Measurements from ENCODE around the gene DLK1. TPM values are rescaled to one million over a fixed set of nuclear protein-coding genes. Genes with fewer than 3 reads are reported as not detected.

DLK1 gene
- total RNA-seq, 2 experiments from 2014 or later: not detected

GRCh38 chr14:100727873-100728240 is 1.2 kb downstream of the DLK1 start:
- Mint-ChIP-seq H3K4me1 (no peaks in the 10 kb centered on the region), H3K36me3 (no peaks in the 10 kb centered on the region), H3K9me3 (ENCODE audit: low read depth) (no peaks in the 10 kb centered on the region), H3K27me3 (peaks cover 37% of the 10 kb centered on the region), H3K4me3 (no peak overlapping the region), H3K27ac (no peak overlapping the region)
- no peak for ATAC-seq
- CTCF ChIA-PET: no interaction called here
- no peak for DNase-seq

- ATAC-seq (no peak), DNase-seq (no peak)
- H3K4me3 Mint-ChIP-seq: no peak overlapping the region
- CTCF ChIA-PET: no interaction called here
- H3K9me3 Mint-ChIP-seq (ENCODE audit: low read depth): no peaks in the 10 kb centered on the region
- H3K27ac Mint-ChIP-seq: no peak overlapping the region
- peaks cover 37% of the 10 kb centered on the region for H3K27me3 Mint-ChIP-seq
- no peaks in the 10 kb centered on the region for H3K36me3 Mint-ChIP-seq
- H3K4me1 Mint-ChIP-seq: no peaks in the 10 kb centered on the region
These were observed 2.3 kb downstream of the DLK1 start for GRCh38 chr14:100728962-100729361.

GRCh38 chr14:100729982-100730381 is 3.3 kb downstream of the DLK1 start:
- Mint-ChIP-seq H3K9me3 (ENCODE audit: low read depth) (no peaks in the 10 kb centered on the region), H3K27me3 (peaks cover 37% of the 10 kb centered on the region), H3K4me1 (no peaks in the 10 kb centered on the region), H3K27ac (no peak overlapping the region), H3K4me3 (no peak overlapping the region), H3K36me3 (no peaks in the 10 kb centered on the region)
- DNase-seq (no peak), ATAC-seq (no peak)
- CTCF ChIA-PET: no interaction called here

- H3K4me3 Mint-ChIP-seq: no peak overlapping the region
- H3K27me3 Mint-ChIP-seq: peaks cover 37% of the 10 kb centered on the region
- ATAC-seq: no peak
- CTCF ChIA-PET: interaction anchor here (1.0 kb wide), 1 partner anchor 117 kb away, joined by 3 read pairs; no protein-coding TSS in a partner anchor
- H3K9me3 Mint-ChIP-seq (ENCODE audit: low read depth): no peaks in the 10 kb centered on the region
- H3K36me3 Mint-ChIP-seq: no peaks in the 10 kb centered on the region
- no peaks in the 10 kb centered on the region for H3K4me1 Mint-ChIP-seq
- DNase-seq: no peak
- H3K27ac Mint-ChIP-seq: no peak overlapping the region
These were observed 3.9 kb downstream of the DLK1 start for GRCh38 chr14:100730581-100730980.

GRCh38 chr14:100731011-100731670 is 4.4 kb downstream of the DLK1 start:
- no peaks in the 10 kb centered on the region for H3K4me1 Mint-ChIP-seq
- ATAC-seq (no peak), DNase-seq (no peak)
- no peaks in the 10 kb centered on the region for H3K36me3 Mint-ChIP-seq
- no peak overlapping the region for H3K4me3 Mint-ChIP-seq
- H3K9me3 Mint-ChIP-seq (ENCODE audit: low read depth): no peaks in the 10 kb centered on the region
- H3K27ac Mint-ChIP-seq: no peak overlapping the region
- CTCF ChIA-PET: interaction anchor here (1.0 kb wide), 1 partner anchor 118 kb away, joined by 3 read pairs; no protein-coding TSS in a partner anchor
- peaks cover 31% of the 10 kb centered on the region for H3K27me3 Mint-ChIP-seq

GRCh38 chr14:100731846-100732765 is 5.4 kb downstream of the DLK1 start:
- DNase-seq (no peak), ATAC-seq (no peak)
- no peaks in the 10 kb centered on the region for H3K9me3 Mint-ChIP-seq (ENCODE audit: low read depth)
- no peaks in the 10 kb centered on the region for H3K36me3 Mint-ChIP-seq
- H3K4me1 Mint-ChIP-seq: no peaks in the 10 kb centered on the region
- H3K4me3 Mint-ChIP-seq: no peak overlapping the region
- H3K27ac Mint-ChIP-seq: no peak overlapping the region
- CTCF ChIA-PET: no interaction called here
- H3K27me3 Mint-ChIP-seq: peaks cover 26% of the 10 kb centered on the region

GRCh38 chr14:100732766-100733100 is 6.0 kb downstream of the DLK1 start:
- Mint-ChIP-seq H3K36me3 (no peaks in the 10 kb centered on the region), H3K27ac (no peak overlapping the region), H3K9me3 (ENCODE audit: low read depth) (no peaks in the 10 kb centered on the region), H3K4me1 (no peaks in the 10 kb centered on the region), H3K4me3 (no peak overlapping the region), H3K27me3 (peaks cover 19% of the 10 kb centered on the region)
- ATAC-seq (no peak), DNase-seq (no peak)
- CTCF ChIA-PET: no interaction called here

GRCh38 chr14:100733152-100733850 is 6.6 kb downstream of the DLK1 start:
- no peak overlapping the region for H3K4me3 Mint-ChIP-seq
- CTCF ChIA-PET: no interaction called here
- DNase-seq: no peak

GRCh38 chr14:100734031-100734990 is 7.6 kb downstream of the DLK1 start:
- Mint-ChIP-seq H3K27me3 (peaks cover 6% of the 10 kb centered on the region), H3K4me3 (no peak overlapping the region), H3K9me3 (ENCODE audit: low read depth) (no peaks in the 10 kb centered on the region), H3K27ac (no peak overlapping the region), H3K36me3 (no peaks in the 10 kb centered on the region), H3K4me1 (no peaks in the 10 kb centered on the region)
- no peak for ATAC-seq
- no peak for DNase-seq
- CTCF ChIA-PET: no interaction called here

More at GRCh38 chr14:100733152-100733850, 6.6 kb downstream of the DLK1 start:
- no peaks in the 10 kb centered on the region for H3K36me3 Mint-ChIP-seq
- H3K27me3 Mint-ChIP-seq: peaks cover 14% of the 10 kb centered on the region
- ATAC-seq: no peak
- H3K4me1 Mint-ChIP-seq: no peaks in the 10 kb centered on the region
- H3K9me3 Mint-ChIP-seq (ENCODE audit: low read depth): no peaks in the 10 kb centered on the region
- no peak overlapping the region for H3K27ac Mint-ChIP-seq

GRCh38 chr14:100735271-100735670 is 8.6 kb downstream of the DLK1 start:
- DNase-seq (no peak), ATAC-seq (no peak)
- no peaks in the 10 kb centered on the region for H3K9me3 Mint-ChIP-seq (ENCODE audit: low read depth)
- no peaks in the 10 kb centered on the region for H3K4me1 Mint-ChIP-seq
- CTCF ChIA-PET: no interaction called here
- H3K27me3 Mint-ChIP-seq: no peaks in the 10 kb centered on the region
- no peak overlapping the region for H3K4me3 Mint-ChIP-seq
- H3K36me3 Mint-ChIP-seq: no peaks in the 10 kb centered on the region
- no peak overlapping the region for H3K27ac Mint-ChIP-seq

GRCh38 chr14:100736269-100737180 is 9.8 kb downstream of the DLK1 start:
- Mint-ChIP-seq H3K4me1 (no peaks in the 10 kb centered on the region), H3K9me3 (ENCODE audit: low read depth) (no peaks in the 10 kb centered on the region), H3K27me3 (no peaks in the 10 kb centered on the region), H3K36me3 (no peaks in the 10 kb centered on the region), H3K27ac (no peak overlapping the region), H3K4me3 (no peak overlapping the region)
- DNase-seq: no peak
- CTCF ChIA-PET: no interaction called here
- no peak for ATAC-seq

- CTCF ChIA-PET: no interaction called here
- H3K27ac Mint-ChIP-seq: no peak overlapping the region
- ATAC-seq (no peak), DNase-seq (no peak)
- H3K4me1 Mint-ChIP-seq: no peaks in the 10 kb centered on the region
- no peaks in the 10 kb centered on the region for H3K36me3 Mint-ChIP-seq
- H3K9me3 Mint-ChIP-seq (ENCODE audit: low read depth): no peaks in the 10 kb centered on the region
- H3K27me3 Mint-ChIP-seq: no peaks in the 10 kb centered on the region
- H3K4me3 Mint-ChIP-seq: no peak overlapping the region
These were observed 10.8 kb downstream of the DLK1 start for GRCh38 chr14:100737526-100737925.

All from activated CD8-positive, alpha-beta memory T cell treated with anti-CD3 and anti-CD28 coated beads, Interleukin-2, amount 10 ng/mL, durations not matched to agents 7 days and 5 days (primary cell).